SK-N-SH treated with all-trans-retinoic acid at 6 μM for 48 hours (cell line): ENCODE data around the gene MBNL2.

Experiments used
- ATAC-seq: fragments of 200-7000 bp; cut with Tn5 transposase; 3 replicates; pipeline ENCODE4 v1.9.1; 2020; ENCODE audit warnings: mild to moderate bottlenecking, moderate library complexity
- ARNTL ChIP-seq: fragments of 450-650 bp; formaldehyde crosslinking; IDR thresholded peaks from 2 replicates; pipeline ENCODE4 v1.5.0; 2020; ENCODE audit warnings: low read depth, mild to moderate bottlenecking, moderate library complexity, borderline replicate concordance
- BACH2 ChIP-seq: fragments of 250-450 bp; sonication (Bioruptor Pico); IDR thresholded peaks from 2 replicates; pipeline ENCODE4 v1.9.0; 2021; ENCODE audit warnings: mild to moderate bottlenecking, borderline replicate concordance
- CSDC2 ChIP-seq: fragments of 250-450 bp; sonication (Bioruptor Pico); IDR thresholded peaks from 2 replicates; pipeline ENCODE4 v1.5.0; 2020; ENCODE audit warnings: mild to moderate bottlenecking, moderate library complexity
- ESRRG ChIP-seq: fragments of 250-450 bp; sonication (Bioruptor Pico); IDR thresholded peaks from 2 replicates; pipeline ENCODE4 v1.6.1; 2021; ENCODE audit warnings: mild to moderate bottlenecking
- GLIS3 ChIP-seq: fragments of 250-450 bp; sonication (Bioruptor Pico); IDR thresholded peaks from 2 replicates; pipeline ENCODE4 v1.5.0; 2020; ENCODE audit warnings: mild to moderate bottlenecking, moderate library complexity
- ISL1 ChIP-seq: fragments of 250-450 bp; sonication (Bioruptor Pico); IDR thresholded peaks from 2 replicates; pipeline ENCODE4 v2.1.2; 2022; ENCODE audit warnings: mild to moderate bottlenecking, moderate library complexity
- OSR1 ChIP-seq: fragments of 250-450 bp; sonication (Bioruptor Pico); IDR thresholded peaks from 2 replicates; pipeline ENCODE4 v1.8.0; 2022; ENCODE audit warnings: moderate library complexity, mild to moderate bottlenecking, inconsistent platforms
- PPARA ChIP-seq: fragments of 250-450 bp; sonication (Bioruptor Pico); IDR thresholded peaks from 2 replicates; pipeline ENCODE4 v1.5.0; 2020; ENCODE audit warnings: mild to moderate bottlenecking, borderline replicate concordance
- RARB ChIP-seq: fragments of 250-450 bp; sonication (Bioruptor Pico); IDR thresholded peaks from 2 replicates; pipeline ENCODE4 v1.8.0; 2021; ENCODE audit warnings: mild to moderate bottlenecking, moderate library complexity
- SNAI2 ChIP-seq: fragments of 250-450 bp; sonication (Bioruptor Pico); IDR thresholded peaks from 2 replicates; pipeline ENCODE4 v1.5.0; 2020; ENCODE audit warnings: mild to moderate bottlenecking, moderate library complexity
- TCF4 ChIP-seq: fragments of 250-450 bp; sonication (Bioruptor Pico); IDR thresholded peaks from 2 replicates; pipeline ENCODE4 v1.8.0; 2021; ENCODE audit warnings: mild to moderate bottlenecking, moderate library complexity, borderline replicate concordance
- TOX ChIP-seq: fragments of 250-450 bp; sonication (Bioruptor Pico); IDR thresholded peaks from 2 replicates; pipeline ENCODE4 v1.8.0; 2021; ENCODE audit warnings: mild to moderate bottlenecking, moderate library complexity, borderline replicate concordance
- ZC3H10 ChIP-seq: fragments of 250-450 bp; sonication (Bioruptor Pico); IDR thresholded peaks from 2 replicates; pipeline ENCODE4 v1.5.1; 2021; ENCODE audit warnings: mild to moderate bottlenecking, moderate library complexity
- ZFP3 ChIP-seq: fragments of 250-450 bp; sonication (Bioruptor Pico); IDR thresholded peaks from 2 replicates; pipeline ENCODE4 v1.5.0; 2020; ENCODE audit warnings: mild to moderate bottlenecking, moderate library complexity
- ZFP30 ChIP-seq: fragments of 450-650 bp; formaldehyde crosslinking; IDR thresholded peaks from 2 replicates; pipeline ENCODE4 v1.5.0; 2022; ENCODE audit warnings: mild to moderate bottlenecking, moderate library complexity
- ZNF565 ChIP-seq: fragments of 450-650 bp; formaldehyde crosslinking; conservative IDR thresholded peaks from 2 replicates; pipeline ENCODE4 v1.5.0; 2020; ENCODE audit warnings: low read depth, mild to moderate bottlenecking, moderate library complexity
- ZNF70 ChIP-seq: fragments of 450-650 bp; formaldehyde crosslinking; IDR thresholded peaks from 2 replicates; pipeline ENCODE4 v1.5.0; 2020; ENCODE audit warnings: mild to moderate bottlenecking, moderate library complexity
- ZNF8 ChIP-seq: fragments of 450-650 bp; formaldehyde crosslinking; IDR thresholded peaks from 2 replicates; pipeline ENCODE4 v1.5.0; 2020; ENCODE audit warnings: mild to moderate bottlenecking, moderate library complexity
- TF ChIP-seq, protein P1 (sequence below): fragments of 250-450 bp; sonication (Bioruptor Pico); IDR thresholded peaks from 2 replicates; pipeline ENCODE4 v1.8.0; 2020; ENCODE audit warnings: mild to moderate bottlenecking, moderate library complexity, borderline replicate concordance
- TF ChIP-seq, protein P2 (sequence below): fragments of 250-450 bp; sonication (Bioruptor Pico); IDR thresholded peaks from 2 replicates; pipeline ENCODE4 v1.5.1; 2020; ENCODE audit warnings: low read depth, mild to moderate bottlenecking, moderate library complexity
- TF ChIP-seq, protein P3 (sequence below): fragments of 250-450 bp; sonication (Bioruptor Pico); IDR thresholded peaks from 2 replicates; pipeline ENCODE4 v1.5.0; 2020; ENCODE audit warnings: mild to moderate bottlenecking, moderate library complexity
- TF ChIP-seq, protein P4 (sequence below): fragments of 250-450 bp; sonication (Bioruptor Pico); IDR thresholded peaks from 2 replicates; pipeline ENCODE4 v1.8.0; 2021; ENCODE audit warnings: low read depth, mild to moderate bottlenecking, moderate library complexity, borderline replicate concordance
- TF ChIP-seq, protein P5 (sequence below): fragments of 250-450 bp; sonication (Bioruptor Pico); IDR thresholded peaks from 2 replicates; pipeline ENCODE4 v1.5.1; 2021; ENCODE audit warnings: mild to moderate bottlenecking, moderate library complexity

Gene MBNL2

DNA sequence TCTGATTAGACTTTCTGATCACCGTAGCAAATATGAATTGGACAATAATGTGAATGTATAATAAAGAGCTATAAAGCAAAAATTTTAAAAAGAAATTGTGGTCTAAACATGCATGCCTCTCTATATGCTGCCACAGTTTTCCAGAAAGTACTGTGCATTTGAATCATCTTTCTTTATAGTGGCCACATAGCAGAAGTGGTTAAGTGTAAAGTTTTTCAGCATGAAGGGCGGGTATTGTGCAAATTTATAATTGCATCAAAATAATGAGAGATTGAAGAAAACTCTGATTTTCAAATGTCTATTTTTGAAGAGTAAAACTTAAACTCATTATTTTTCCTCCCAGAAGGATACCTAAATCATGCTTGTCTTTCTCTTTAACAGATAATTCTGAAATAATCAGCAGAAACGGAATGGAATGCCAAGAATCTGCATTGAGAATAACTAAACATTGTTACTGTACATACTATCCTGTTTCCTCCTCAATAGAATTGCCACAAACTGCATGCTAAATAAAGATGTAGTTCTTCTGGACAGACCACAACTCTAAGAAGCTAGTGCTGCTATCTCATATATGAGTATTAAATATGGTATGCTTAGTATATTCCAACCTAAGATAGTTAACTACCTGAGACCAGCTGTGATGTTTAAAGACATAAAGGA lies 168.9 kb downstream of the MBNL2 start:
- TF ChIP-seq ZNF8 (CRISPR knock-in tag) (no peak), GLIS3 (no peak), ESRRG (no peak), PPARA (no peak), ZNF70 (CRISPR knock-in tag) (no peak)
- TF ChIP-seq, protein P1, sequence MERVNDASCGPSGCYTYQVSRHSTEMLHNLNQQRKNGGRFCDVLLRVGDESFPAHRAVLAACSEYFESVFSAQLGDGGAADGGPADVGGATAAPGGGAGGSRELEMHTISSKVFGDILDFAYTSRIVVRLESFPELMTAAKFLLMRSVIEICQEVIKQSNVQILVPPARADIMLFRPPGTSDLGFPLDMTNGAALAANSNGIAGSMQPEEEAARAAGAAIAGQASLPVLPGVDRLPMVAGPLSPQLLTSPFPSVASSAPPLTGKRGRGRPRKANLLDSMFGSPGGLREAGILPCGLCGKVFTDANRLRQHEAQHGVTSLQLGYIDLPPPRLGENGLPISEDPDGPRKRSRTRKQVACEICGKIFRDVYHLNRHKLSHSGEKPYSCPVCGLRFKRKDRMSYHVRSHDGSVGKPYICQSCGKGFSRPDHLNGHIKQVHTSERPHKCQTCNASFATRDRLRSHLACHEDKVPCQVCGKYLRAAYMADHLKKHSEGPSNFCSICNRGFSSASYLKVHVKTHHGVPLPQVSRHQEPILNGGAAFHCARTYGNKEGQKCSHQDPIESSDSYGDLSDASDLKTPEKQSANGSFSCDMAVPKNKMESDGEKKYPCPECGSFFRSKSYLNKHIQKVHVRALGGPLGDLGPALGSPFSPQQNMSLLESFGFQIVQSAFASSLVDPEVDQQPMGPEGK (CRISPR knock-in tag) = no peak
- peak; percentile 46 for ATAC-seq

DNA sequence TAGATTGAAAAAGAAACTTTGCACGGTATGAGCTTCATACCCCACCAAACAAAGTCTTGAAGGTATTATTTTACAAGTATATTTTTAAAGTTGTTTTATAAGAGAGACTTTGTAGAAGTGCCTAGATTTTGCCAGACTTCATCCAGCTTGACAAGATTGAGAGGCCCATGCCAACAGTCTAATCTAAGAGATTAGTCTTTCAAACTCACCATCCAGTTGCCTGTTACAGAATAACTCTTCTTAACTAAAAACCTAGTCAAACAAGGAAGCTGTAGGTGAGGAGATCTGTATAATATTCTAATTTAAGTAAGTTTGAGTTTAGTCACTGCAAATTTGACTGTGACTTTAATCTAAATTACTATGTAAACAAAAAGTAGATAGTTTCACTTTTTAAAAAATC lies 169.9 kb downstream of the MBNL2 start:
- TF ChIP-seq ISL1 (CRISPR knock-in tag) (no peak), ARNTL (no peak), ZFP30 (CRISPR knock-in tag) (no peak), ZNF70 (CRISPR knock-in tag) (no peak)
- ATAC-seq = no peak

DNA sequence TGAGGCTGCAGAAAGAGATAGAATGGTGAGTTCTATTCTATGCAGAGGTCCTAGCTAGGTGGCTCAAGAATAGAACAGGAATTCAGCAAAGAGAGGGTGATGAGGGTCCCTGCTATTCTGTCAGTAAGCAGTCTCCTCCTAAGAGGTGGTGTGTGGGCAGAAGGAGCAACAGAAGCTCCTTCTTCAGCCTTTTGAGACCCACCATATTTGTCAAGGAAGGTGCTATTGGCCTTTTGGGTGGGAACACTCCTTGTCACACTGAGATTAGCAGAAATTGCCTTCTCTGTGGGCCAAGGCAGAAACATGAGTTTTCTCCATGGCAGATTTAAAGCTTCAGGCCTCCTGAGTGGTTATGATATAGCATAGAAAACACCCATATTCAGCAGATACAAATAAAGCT lies 172.4 kb downstream of the MBNL2 start:
- ATAC-seq = no peak
- TF ChIP-seq ZC3H10 (CRISPR knock-in tag) = peak; percentile 22; the same call in 1 of the 2 replicates
- TF ChIP-seq TCF4 (CRISPR knock-in tag) = no peak
- TF ChIP-seq, all 23 proteins: peak for 1

DNA sequence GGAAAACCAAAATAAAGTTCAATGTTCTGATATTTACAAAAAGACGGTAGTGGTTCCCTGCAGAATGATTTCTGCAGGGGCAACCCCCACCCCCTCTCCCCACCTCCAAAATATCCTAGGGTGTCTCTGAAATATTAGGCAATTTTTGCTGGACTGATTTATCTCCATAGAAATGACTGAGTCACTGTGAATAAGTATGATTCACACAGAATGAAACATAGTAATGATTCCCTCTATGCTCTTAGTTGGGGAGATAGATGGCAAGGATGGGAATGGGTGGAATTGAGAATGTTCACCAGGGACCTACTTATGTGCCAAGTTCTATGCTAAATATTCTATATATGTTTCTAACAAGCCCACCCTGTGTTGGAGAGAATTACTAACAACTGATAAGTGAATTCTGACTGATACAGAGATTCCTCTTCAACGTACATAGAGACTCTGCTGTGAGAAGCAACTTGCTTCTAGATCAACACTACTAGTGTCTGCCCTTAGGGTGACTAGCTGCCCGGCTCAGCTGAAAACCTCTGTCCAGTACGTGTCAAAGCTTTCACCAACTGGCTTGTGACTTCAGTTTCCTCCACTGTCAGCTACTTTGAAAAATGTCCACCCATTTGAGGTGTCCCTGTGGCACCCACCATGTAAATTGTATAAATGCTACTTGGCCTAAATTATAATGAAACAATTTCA lies 173.5 kb downstream of the MBNL2 start:
- ATAC-seq = no peak; the same call in 2 of the 3 replicates
- TF ChIP-seq, protein P2, sequence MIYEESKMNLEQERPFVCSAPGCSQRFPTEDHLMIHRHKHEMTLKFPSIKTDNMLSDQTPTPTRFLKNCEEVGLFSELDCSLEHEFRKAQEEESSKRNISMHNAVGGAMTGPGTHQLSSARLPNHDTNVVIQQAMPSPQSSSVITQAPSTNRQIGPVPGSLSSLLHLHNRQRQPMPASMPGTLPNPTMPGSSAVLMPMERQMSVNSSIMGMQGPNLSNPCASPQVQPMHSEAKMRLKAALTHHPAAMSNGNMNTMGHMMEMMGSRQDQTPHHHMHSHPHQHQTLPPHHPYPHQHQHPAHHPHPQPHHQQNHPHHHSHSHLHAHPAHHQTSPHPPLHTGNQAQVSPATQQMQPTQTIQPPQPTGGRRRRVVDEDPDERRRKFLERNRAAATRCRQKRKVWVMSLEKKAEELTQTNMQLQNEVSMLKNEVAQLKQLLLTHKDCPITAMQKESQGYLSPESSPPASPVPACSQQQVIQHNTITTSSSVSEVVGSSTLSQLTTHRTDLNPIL (CRISPR knock-in tag) = no peak
- TF ChIP-seq ISL1 (CRISPR knock-in tag) (no peak), ZFP3 (no peak), ZFP30 (CRISPR knock-in tag) (no peak), ZNF565 (CRISPR knock-in tag) (no peak), RARB (CRISPR knock-in tag) (no peak), ZNF70 (CRISPR knock-in tag) (no peak), ZC3H10 (CRISPR knock-in tag) (0 out of 2 replicates have a peak, but pooled peaks have one; percentile 7), ARNTL (no peak), ZNF8 (CRISPR knock-in tag) (no peak), ESRRG (no peak), TOX (no peak), OSR1 (no peak), PPARA (no peak), CSDC2 (CRISPR knock-in tag) (0 out of 2 replicates have a peak, but pooled peaks have one; percentile 33), GLIS3 (0 out of 2 replicates have a peak, but pooled peaks have one; percentile 7), TCF4 (CRISPR knock-in tag) (no peak), BACH2 (CRISPR knock-in tag) (no peak), SNAI2 (CRISPR knock-in tag) (no peak)
- TF ChIP-seq, protein P3, sequence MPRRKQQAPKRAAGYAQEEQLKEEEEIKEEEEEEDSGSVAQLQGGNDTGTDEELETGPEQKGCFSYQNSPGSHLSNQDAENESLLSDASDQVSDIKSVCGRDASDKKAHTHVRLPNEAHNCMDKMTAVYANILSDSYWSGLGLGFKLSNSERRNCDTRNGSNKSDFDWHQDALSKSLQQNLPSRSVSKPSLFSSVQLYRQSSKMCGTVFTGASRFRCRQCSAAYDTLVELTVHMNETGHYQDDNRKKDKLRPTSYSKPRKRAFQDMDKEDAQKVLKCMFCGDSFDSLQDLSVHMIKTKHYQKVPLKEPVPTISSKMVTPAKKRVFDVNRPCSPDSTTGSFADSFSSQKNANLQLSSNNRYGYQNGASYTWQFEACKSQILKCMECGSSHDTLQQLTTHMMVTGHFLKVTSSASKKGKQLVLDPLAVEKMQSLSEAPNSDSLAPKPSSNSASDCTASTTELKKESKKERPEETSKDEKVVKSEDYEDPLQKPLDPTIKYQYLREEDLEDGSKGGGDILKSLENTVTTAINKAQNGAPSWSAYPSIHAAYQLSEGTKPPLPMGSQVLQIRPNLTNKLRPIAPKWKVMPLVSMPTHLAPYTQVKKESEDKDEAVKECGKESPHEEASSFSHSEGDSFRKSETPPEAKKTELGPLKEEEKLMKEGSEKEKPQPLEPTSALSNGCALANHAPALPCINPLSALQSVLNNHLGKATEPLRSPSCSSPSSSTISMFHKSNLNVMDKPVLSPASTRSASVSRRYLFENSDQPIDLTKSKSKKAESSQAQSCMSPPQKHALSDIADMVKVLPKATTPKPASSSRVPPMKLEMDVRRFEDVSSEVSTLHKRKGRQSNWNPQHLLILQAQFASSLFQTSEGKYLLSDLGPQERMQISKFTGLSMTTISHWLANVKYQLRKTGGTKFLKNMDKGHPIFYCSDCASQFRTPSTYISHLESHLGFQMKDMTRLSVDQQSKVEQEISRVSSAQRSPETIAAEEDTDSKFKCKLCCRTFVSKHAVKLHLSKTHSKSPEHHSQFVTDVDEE (CRISPR knock-in tag) = no peak
- TF ChIP-seq, protein P4, sequence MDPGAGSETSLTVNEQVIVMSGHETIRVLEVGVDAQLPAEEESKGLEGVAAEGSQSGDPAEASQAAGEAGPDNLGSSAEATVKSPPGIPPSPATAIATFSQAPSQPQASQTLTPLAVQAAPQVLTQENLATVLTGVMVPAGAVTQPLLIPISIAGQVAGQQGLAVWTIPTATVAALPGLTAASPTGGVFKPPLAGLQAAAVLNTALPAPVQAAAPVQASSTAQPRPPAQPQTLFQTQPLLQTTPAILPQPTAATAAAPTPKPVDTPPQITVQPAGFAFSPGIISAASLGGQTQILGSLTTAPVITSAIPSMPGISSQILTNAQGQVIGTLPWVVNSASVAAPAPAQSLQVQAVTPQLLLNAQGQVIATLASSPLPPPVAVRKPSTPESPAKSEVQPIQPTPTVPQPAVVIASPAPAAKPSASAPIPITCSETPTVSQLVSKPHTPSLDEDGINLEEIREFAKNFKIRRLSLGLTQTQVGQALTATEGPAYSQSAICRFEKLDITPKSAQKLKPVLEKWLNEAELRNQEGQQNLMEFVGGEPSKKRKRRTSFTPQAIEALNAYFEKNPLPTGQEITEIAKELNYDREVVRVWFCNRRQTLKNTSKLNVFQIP (CRISPR knock-in tag) = no peak
- TF ChIP-seq, protein P5, sequence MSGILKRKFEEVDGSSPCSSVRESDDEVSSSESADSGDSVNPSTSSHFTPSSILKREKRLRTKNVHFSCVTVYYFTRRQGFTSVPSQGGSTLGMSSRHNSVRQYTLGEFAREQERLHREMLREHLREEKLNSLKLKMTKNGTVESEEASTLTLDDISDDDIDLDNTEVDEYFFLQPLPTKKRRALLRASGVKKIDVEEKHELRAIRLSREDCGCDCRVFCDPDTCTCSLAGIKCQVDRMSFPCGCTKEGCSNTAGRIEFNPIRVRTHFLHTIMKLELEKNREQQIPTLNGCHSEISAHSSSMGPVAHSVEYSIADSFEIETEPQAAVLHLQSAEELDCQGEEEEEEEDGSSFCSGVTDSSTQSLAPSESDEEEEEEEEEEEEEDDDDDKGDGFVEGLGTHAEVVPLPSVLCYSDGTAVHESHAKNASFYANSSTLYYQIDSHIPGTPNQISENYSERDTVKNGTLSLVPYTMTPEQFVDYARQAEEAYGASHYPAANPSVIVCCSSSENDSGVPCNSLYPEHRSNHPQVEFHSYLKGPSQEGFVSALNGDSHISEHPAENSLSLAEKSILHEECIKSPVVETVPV (CRISPR knock-in tag) = no peak
- TF ChIP-seq, protein P1 (CRISPR knock-in tag) = peak; percentile 51; the same call in 1 of the 2 replicates
- TF ChIP-seq, all 23 proteins: peak for 4
